WTC11 (cell line): Measurements from ENCODE around the gene DR1. TPM values are rescaled to one million over a fixed set of nuclear protein-coding genes. Genes with fewer than 3 reads are reported as not detected.

Experiments used
- ATAC-seq: fragments of 200-7000 bp; cut with Tn5 transposase; 2 replicates; pipeline ENCODE4 v1.10.0; 2021; ENCODE audit warnings: mild to moderate bottlenecking, moderate library complexity
- CTCF ChIA-PET: fragments of 300-600 bp; sonication (Branson Sonifier 250); formaldehyde crosslinking; loops from one replicate; lab custom pipeline; 2021; ENCODE audit warnings: antibody characterized with exemption; lab: Charles Lee
- POLR2A ChIA-PET: fragments of 350-600 bp; sonication (Branson Sonifier 250); formaldehyde crosslinking; loops from one replicate; lab custom pipeline; 2021; ENCODE audit warnings: antibody characterized with exemption; lab: Charles Lee
- DNase-seq: peaks from one replicate; pipeline ENCODE4 v3.0.0; 2021; ENCODE audit warnings: low spot score
- H3K27ac Mint-ChIP-seq: 2 replicates; pipeline ENCODE4 v1.8.0; 2021; ENCODE audit warnings: mixed read lengths
- H3K27me3 Mint-ChIP-seq: 2 replicates; pipeline ENCODE4 v1.8.0; 2021; ENCODE audit warnings: low read depth, mild to moderate bottlenecking, moderate library complexity, mixed read lengths
- H3K36me3 Mint-ChIP-seq: 2 replicates; pipeline ENCODE4 v1.8.0; 2021; ENCODE audit warnings: mixed read lengths
- H3K4me1 Mint-ChIP-seq: 2 replicates; pipeline ENCODE4 v1.8.0; 2022; ENCODE audit warnings: mixed read lengths
- H3K4me3 Mint-ChIP-seq: 2 replicates; pipeline ENCODE4 v1.8.0; 2021; ENCODE audit warnings: mild to moderate bottlenecking, moderate library complexity, mixed read lengths
- H3K9me3 Mint-ChIP-seq: 2 replicates; pipeline ENCODE4 v1.8.0; 2021; ENCODE audit warnings: mixed read lengths
- CBFB ChIP-seq: sonication (generic); formaldehyde crosslinking; IDR thresholded peaks from 2 replicates; pipeline ENCODE4 v1.8.1; 2022; ENCODE audit warnings: mild to moderate bottlenecking, low read depth, missing genetic modification reagents
- ERG ChIP-seq: fragments of 250-450 bp; sonication (Bioruptor Pico); IDR thresholded peaks from 2 replicates; pipeline ENCODE4 v1.8.0; 2021; ENCODE audit warnings: mild to moderate bottlenecking
- FOXK1 ChIP-seq: sonication (generic); formaldehyde crosslinking; IDR thresholded peaks from 2 replicates; pipeline ENCODE4 v1.8.0; 2022; ENCODE audit warnings: mild to moderate bottlenecking, moderate library complexity, missing genetic modification reagents
- HMGA2 ChIP-seq: fragments of 250-450 bp; sonication (Bioruptor Pico); IDR thresholded peaks from 2 replicates; pipeline ENCODE4 v1.4.0; 2021; ENCODE audit warnings: mild to moderate bottlenecking, moderate library complexity
- KAT7 ChIP-seq: sonication (generic); formaldehyde crosslinking; IDR thresholded peaks from 2 replicates; pipeline ENCODE4 v1.8.1; 2023; ENCODE audit warnings: missing genetic modification reagents, mild to moderate bottlenecking, borderline replicate concordance
- NFATC4 ChIP-seq: fragments of 250-450 bp; sonication (Bioruptor Pico); IDR thresholded peaks from 2 replicates; pipeline ENCODE4 v1.9.0; 2021; ENCODE audit warnings: mild to moderate bottlenecking
- NFE2L1 ChIP-seq: sonication (generic); formaldehyde crosslinking; IDR thresholded peaks from 2 replicates; pipeline ENCODE4 v1.8.1; 2023; ENCODE audit warnings: missing genetic modification reagents
- PRRX2 ChIP-seq: fragments of 250-450 bp; sonication (Bioruptor Pico); IDR thresholded peaks from 2 replicates; pipeline ENCODE4 v1.8.0; 2021; ENCODE audit warnings: mild to moderate bottlenecking
- SMAD4 ChIP-seq: sonication (generic); formaldehyde crosslinking; IDR thresholded peaks from 2 replicates; pipeline ENCODE4 v1.8.0; 2022; ENCODE audit warnings: mild to moderate bottlenecking, missing genetic modification reagents
- STAT6 ChIP-seq: sonication (generic); formaldehyde crosslinking; conservative IDR thresholded peaks from 2 replicates; pipeline ENCODE4 v1.8.1; 2023; ENCODE audit warnings: mild to moderate bottlenecking, low read depth, missing genetic modification reagents, moderate library complexity
- ZNF317 ChIP-seq: sonication (generic); formaldehyde crosslinking; IDR thresholded peaks from 2 replicates; pipeline ENCODE4 v1.8.1; 2023; ENCODE audit warnings: low read depth, mild to moderate bottlenecking, moderate library complexity, missing genetic modification reagents, borderline replicate concordance
- total RNA-seq: library from RNA; stranded (reverse); gene quantifications from 3 replicates; pipeline ENCODE4 v1.2.3, GENCODE V29; 2021
- TF ChIP-seq, protein P1 (sequence below): sonication (generic); formaldehyde crosslinking; IDR thresholded peaks from 2 replicates; pipeline ENCODE4 v1.8.1; 2022; ENCODE audit warnings: low read depth, missing genetic modification reagents, borderline replicate concordance
- TF ChIP-seq, protein P2 (sequence below): fragments of 250-450 bp; sonication (Bioruptor Pico); conservative IDR thresholded peaks from 2 replicates; pipeline ENCODE4 v1.9.0; 2021; ENCODE audit warnings: mild to moderate bottlenecking
- TF ChIP-seq, protein P3 (sequence below): fragments of 200-600 bp; IDR thresholded peaks from 2 replicates; pipeline ENCODE4 v1.8.0; 2022; ENCODE audit warnings: antibody characterized with exemption
- TF ChIP-seq, protein P4 (sequence below): sonication (generic); formaldehyde crosslinking; IDR thresholded peaks from 2 replicates; pipeline ENCODE4 v1.8.1; 2023; ENCODE audit warnings: mild to moderate bottlenecking, moderate library complexity, missing genetic modification reagents
- TF ChIP-seq, protein P5 (sequence below): sonication (generic); formaldehyde crosslinking; IDR thresholded peaks from 2 replicates; pipeline ENCODE4 v1.8.1; 2023; ENCODE audit warnings: mild to moderate bottlenecking, missing genetic modification reagents
- TF ChIP-seq, protein P6 (sequence below): sonication (generic); formaldehyde crosslinking; IDR thresholded peaks from 2 replicates; pipeline ENCODE4 v1.8.0; 2023; ENCODE audit warnings: missing genetic modification reagents
- TF ChIP-seq, protein P7 (sequence below): fragments of 250-450 bp; sonication (Bioruptor Pico); IDR thresholded peaks from 2 replicates; pipeline ENCODE4 v1.9.0; 2021; ENCODE audit warnings: mild to moderate bottlenecking

The DR1 gene
- total RNA-seq, 1 experiment from 2014 or later = 62.8 TPM

GRCh38 chr1:93302078-93302477, 43.6 kb upstream of the DR1 start (continued):
- TF ChIP-seq NFATC4 (CRISPR knock-in tag) (no peak), STAT6 (CRISPR knock-in tag) (no peak), FOXK1 (CRISPR knock-in tag) (no peak)
- TF ChIP-seq, protein P1, sequence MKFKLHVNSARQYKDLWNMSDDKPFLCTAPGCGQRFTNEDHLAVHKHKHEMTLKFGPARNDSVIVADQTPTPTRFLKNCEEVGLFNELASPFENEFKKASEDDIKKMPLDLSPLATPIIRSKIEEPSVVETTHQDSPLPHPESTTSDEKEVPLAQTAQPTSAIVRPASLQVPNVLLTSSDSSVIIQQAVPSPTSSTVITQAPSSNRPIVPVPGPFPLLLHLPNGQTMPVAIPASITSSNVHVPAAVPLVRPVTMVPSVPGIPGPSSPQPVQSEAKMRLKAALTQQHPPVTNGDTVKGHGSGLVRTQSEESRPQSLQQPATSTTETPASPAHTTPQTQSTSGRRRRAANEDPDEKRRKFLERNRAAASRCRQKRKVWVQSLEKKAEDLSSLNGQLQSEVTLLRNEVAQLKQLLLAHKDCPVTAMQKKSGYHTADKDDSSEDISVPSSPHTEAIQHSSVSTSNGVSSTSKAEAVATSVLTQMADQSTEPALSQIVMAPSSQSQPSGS = no peak
- TF ChIP-seq, protein P2, sequence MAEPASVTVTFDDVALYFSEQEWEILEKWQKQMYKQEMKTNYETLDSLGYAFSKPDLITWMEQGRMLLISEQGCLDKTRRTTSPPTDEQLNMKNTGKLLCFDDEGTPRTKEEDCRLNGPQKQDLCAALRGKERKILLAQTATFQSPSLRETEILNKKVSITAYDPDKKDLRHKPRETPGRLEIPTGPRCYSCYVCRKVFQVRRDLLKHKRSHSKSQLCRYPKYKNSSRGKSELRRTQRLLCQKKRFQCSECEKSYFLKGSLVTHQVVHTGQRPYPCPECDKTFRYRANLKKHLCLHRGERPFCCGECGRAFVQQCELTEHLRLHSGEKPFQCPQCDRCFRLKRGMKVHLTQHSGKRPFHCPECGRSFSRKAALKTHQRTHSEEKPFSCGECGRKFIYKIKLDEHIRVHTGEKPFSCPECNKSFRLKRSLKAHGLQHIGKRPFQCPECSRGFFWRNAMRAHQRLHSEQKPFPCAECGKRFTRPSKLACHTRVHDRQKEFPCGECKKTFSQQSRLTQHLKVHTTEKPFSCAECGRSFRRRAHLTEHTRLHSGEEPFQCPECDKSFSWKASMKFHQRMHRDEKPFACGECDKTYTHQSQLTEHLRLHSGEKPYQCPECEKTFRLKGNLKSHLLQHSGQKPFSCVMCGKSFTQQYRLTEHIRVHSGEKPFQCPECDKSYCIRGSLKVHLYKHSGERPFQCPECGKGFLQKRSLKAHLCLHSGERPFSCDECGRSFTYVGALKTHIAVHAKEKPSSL (CRISPR knock-in tag) = no peak

- POLR2A ChIA-PET = interaction anchor here (1.0 to 1.1 kb wide), 2 partner anchors 41 to 144 kb away, joined by 3 to 4 read pairs; partner anchors contain the start of genes DR1 and FNBP1L
- Mint-ChIP-seq H3K9me3 (no peaks in the 10 kb centered on the region), H3K27ac (no peak overlapping the region; the same call in 1 of the 2 replicates), H3K27me3 (no peaks in the 10 kb centered on the region), H3K4me3 (no peak overlapping the region), H3K36me3 (no peaks in the 10 kb centered on the region), H3K4me1 (peaks cover 26% of the 10 kb centered on the region)
- DNase-seq (peak; percentile 26), ATAC-seq (peak; percentile 52; the same call in 1 of the 2 replicates)
- CTCF ChIA-PET = interaction anchor here (0.6 to 2.2 kb wide), 60 partner anchors 8 to 606 kb away, joined by 3 to 25 read pairs (median 4); partner anchors contain the start of genes DR1, FNBP1L and MTF2
- TF ChIP-seq, protein P3, sequence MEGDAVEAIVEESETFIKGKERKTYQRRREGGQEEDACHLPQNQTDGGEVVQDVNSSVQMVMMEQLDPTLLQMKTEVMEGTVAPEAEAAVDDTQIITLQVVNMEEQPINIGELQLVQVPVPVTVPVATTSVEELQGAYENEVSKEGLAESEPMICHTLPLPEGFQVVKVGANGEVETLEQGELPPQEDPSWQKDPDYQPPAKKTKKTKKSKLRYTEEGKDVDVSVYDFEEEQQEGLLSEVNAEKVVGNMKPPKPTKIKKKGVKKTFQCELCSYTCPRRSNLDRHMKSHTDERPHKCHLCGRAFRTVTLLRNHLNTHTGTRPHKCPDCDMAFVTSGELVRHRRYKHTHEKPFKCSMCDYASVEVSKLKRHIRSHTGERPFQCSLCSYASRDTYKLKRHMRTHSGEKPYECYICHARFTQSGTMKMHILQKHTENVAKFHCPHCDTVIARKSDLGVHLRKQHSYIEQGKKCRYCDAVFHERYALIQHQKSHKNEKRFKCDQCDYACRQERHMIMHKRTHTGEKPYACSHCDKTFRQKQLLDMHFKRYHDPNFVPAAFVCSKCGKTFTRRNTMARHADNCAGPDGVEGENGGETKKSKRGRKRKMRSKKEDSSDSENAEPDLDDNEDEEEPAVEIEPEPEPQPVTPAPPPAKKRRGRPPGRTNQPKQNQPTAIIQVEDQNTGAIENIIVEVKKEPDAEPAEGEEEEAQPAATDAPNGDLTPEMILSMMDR = peak; percentile 86
- TF ChIP-seq NFE2L1 (CRISPR knock-in tag) = no peak
These were observed 41.0 kb upstream of the DR1 start for GRCh38 chr1:93304716-93305138.

DNA sequence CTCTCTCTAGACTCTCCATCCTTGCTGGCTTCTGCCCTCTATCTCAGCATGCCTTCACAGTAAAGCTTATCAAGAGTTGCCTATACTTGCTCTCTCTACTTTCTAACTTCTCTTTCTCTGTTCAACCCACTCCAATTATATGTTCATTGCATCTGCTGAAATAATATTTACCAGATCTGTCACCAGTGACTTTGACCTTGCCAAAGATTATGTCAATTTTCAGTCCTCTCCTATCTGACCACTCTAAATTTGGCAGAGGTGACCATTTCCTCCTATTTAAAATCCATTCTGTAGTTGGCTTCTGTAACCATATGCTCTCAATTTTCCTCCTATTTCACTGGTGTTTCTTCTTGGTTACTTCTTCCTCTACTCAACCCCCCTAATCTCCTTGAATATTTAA, 38.8 kb upstream of the DR1 start:
- ATAC-seq (no peak), DNase-seq (no peak)
- no peak overlapping the region for H3K27ac Mint-ChIP-seq
- CTCF ChIA-PET = no interaction called here
- no peaks in the 10 kb centered on the region for H3K36me3 Mint-ChIP-seq
- POLR2A ChIA-PET = no interaction called here
- H3K4me3 Mint-ChIP-seq = no peak overlapping the region
- no peaks in the 10 kb centered on the region for H3K27me3 Mint-ChIP-seq
- H3K9me3 Mint-ChIP-seq = no peaks in the 10 kb centered on the region
- H3K4me1 Mint-ChIP-seq = peaks cover 14% of the 10 kb centered on the region
- TF ChIP-seq, protein P4, sequence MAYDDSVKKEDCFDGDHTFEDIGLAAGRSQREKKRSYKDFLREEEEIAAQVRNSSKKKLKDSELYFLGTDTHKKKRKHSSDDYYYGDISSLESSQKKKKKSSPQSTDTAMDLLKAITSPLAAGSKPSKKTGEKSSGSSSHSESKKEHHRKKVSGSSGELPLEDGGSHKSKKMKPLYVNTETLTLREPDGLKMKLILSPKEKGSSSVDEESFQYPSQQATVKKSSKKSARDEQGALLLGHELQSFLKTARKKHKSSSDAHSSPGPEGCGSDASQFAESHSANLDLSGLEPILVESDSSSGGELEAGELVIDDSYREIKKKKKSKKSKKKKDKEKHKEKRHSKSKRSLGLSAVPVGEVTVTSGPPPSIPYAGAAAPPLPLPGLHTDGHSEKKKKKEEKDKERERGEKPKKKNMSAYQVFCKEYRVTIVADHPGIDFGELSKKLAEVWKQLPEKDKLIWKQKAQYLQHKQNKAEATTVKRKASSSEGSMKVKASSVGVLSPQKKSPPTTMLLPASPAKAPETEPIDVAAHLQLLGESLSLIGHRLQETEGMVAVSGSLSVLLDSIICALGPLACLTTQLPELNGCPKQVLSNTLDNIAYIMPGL (CRISPR knock-in tag) = no peak
- TF ChIP-seq PRRX2 (CRISPR knock-in tag) (no peak), SMAD4 (CRISPR knock-in tag) (no peak), CBFB (CRISPR knock-in tag) (no peak), KAT7 (CRISPR knock-in tag) (no peak), FOXK1 (CRISPR knock-in tag) (no peak), ZNF317 (CRISPR knock-in tag) (no peak), HMGA2 (CRISPR knock-in tag) (no peak), NFE2L1 (CRISPR knock-in tag) (no peak), ERG (CRISPR knock-in tag) (no peak)
- TF ChIP-seq, protein P5, sequence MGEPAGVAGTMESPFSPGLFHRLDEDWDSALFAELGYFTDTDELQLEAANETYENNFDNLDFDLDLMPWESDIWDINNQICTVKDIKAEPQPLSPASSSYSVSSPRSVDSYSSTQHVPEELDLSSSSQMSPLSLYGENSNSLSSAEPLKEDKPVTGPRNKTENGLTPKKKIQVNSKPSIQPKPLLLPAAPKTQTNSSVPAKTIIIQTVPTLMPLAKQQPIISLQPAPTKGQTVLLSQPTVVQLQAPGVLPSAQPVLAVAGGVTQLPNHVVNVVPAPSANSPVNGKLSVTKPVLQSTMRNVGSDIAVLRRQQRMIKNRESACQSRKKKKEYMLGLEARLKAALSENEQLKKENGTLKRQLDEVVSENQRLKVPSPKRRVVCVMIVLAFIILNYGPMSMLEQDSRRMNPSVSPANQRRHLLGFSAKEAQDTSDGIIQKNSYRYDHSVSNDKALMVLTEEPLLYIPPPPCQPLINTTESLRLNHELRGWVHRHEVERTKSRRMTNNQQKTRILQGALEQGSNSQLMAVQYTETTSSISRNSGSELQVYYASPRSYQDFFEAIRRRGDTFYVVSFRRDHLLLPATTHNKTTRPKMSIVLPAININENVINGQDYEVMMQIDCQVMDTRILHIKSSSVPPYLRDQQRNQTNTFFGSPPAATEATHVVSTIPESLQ = no peak
- TF ChIP-seq, protein P6, sequence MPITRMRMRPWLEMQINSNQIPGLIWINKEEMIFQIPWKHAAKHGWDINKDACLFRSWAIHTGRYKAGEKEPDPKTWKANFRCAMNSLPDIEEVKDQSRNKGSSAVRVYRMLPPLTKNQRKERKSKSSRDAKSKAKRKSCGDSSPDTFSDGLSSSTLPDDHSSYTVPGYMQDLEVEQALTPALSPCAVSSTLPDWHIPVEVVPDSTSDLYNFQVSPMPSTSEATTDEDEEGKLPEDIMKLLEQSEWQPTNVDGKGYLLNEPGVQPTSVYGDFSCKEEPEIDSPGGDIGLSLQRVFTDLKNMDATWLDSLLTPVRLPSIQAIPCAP = no peak
- TF ChIP-seq, protein P7, sequence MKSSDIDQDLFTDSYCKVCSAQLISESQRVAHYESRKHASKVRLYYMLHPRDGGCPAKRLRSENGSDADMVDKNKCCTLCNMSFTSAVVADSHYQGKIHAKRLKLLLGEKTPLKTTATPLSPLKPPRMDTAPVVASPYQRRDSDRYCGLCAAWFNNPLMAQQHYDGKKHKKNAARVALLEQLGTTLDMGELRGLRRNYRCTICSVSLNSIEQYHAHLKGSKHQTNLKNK (CRISPR knock-in tag) = no peak
